PFSK-1 (cell line): ENCODE results near the gene E4F1.

Experiments used
- POLR2AphosphoS5 ChIP-seq: IDR thresholded peaks from 2 replicates; pipeline ENCODE4 v1.6.1; 2012; ENCODE audit warnings: low read depth, mild to moderate bottlenecking, control low read depth, low read length, moderate library complexity
- REST ChIP-seq, 2 experiments: IDR thresholded peaks; 2 replicates each; pipeline versions ENCODE4 v1.6.1 to v1.8.0; 2011 to 2012; ENCODE audit warnings: low read depth in 2 of 2, low read length in 2 of 2, control low read depth in 1 of 2, inconsistent platforms in 1 of 2, mild to moderate bottlenecking in 1 of 2, moderate library complexity in 1 of 2; ENCODE audit not compliant: insufficient read depth in 1 of 2

GRCh38 chr16:2282262-2282661 is 58.9 kb downstream of the E4F1 start:
- TF ChIP-seq REST (IDR thresholded peaks at IDR 0.05; ENCODE audit: insufficient read depth in 1 of 2, low read depth in 2 of 2, low read length in 2 of 2) (no peak), POLR2AphosphoS5 (no peak)
